Astrocyte of the spinal cord (primary cell): ENCODE results near the gene CEP55.

ENCODE experiments used
- DNase-seq: peaks from one replicate; pipeline ENCODE4 v3.0.0; 2011; ENCODE audit warnings: low read depth, low spot score
- H3K4me3 ChIP-seq: 2 replicates; pipeline ENCODE4 v1.5.1; 2011; ENCODE audit warnings: low read depth, mild to moderate bottlenecking, low read length, moderate library complexity
- CTCF ChIP-seq: IDR thresholded peaks from 2 replicates; pipeline ENCODE4 v1.5.1; 2012; ENCODE audit warnings: low read depth, mild to moderate bottlenecking, low read length, inconsistent platforms
- in situ Hi-C: cut with HindIII; loops from 2 replicates; pipeline ENCODE4 v1.10.0; 2017; ENCODE audit warnings: low sequenced_read_pairs

The CEP55 gene

GRCh38 chr10:93475871-93476270 is 20.5 kb upstream of the CEP55 start:
- DNase-seq = peak; percentile 54
- in situ Hi-C loops = no loop called here
- no peak overlapping the region for H3K4me3 ChIP-seq
- no peak for TF ChIP-seq CTCF

GRCh38 chr10:93476756-93477155 is 19.7 kb upstream of the CEP55 start:
- in situ Hi-C loops = no loop called here
- H3K4me3 ChIP-seq = no peak overlapping the region
- no peak for TF ChIP-seq CTCF
- no peak for DNase-seq

- no peak for TF ChIP-seq CTCF
- in situ Hi-C loops = no loop called here
- H3K4me3 ChIP-seq = peak overlapping the region; percentile 19
- DNase-seq = no peak
Measured at GRCh38 chr10:93478873-93479272, 17.5 kb upstream of the CEP55 start.

GRCh38 chr10:93481637-93482144 is 14.7 kb upstream of the CEP55 start:
- TF ChIP-seq CTCF = no peak
- DNase-seq = no peak
- in situ Hi-C loops = no loop called here
- H3K4me3 ChIP-seq = peak overlapping the region; percentile 89

GRCh38 chr10:93482145-93482834 is 14.1 kb upstream of the CEP55 start, which contains the start of gene MYOF:
Gene MYOF, minus strand, starts transcription at chr10:93482334. Its CDS starts 140 bp downstream, at chr10:93482194.
- in situ Hi-C loops = no loop called here
- peak; percentile 93 for DNase-seq
- TF ChIP-seq CTCF = peak; percentile 62

GRCh38 chr10:93485690-93486089 is 10.7 kb upstream of the CEP55 start:
- no peak overlapping the region for H3K4me3 ChIP-seq
- DNase-seq = no peak
- TF ChIP-seq CTCF = no peak
- in situ Hi-C loops = no loop called here

More at GRCh38 chr10:93482145-93482834, 14.1 kb upstream of the CEP55 start, which contains the start of gene MYOF:
- H3K4me3 ChIP-seq = peak within 1 kb of the TSS; percentile 89
